Cardiac fibroblast (primary cell): ENCODE measurements around the gene LILRB1.

ENCODE experiments used
- DNase-seq, 2 donors: peaks; one replicate each; pipeline versions ENCODE4 v3.0.0 to v3.0.0-alpha.2; 2010; ENCODE audit warnings: low read depth in 2 of 2
- H3K4me3 ChIP-seq, 2 donors: replicated peaks in 1 of 2; 1 replicate in 1 of 2; 2 replicates in 1 of 2; pipeline ENCODE4 v1.5.1; 2011; ENCODE audit warnings: low read depth in 2 of 2, low read length in 2 of 2, mild to moderate bottlenecking in 2 of 2, moderate library complexity in 1 of 2
- CTCF ChIP-seq: IDR thresholded peaks from one replicate; pipeline ENCODE4 v1.5.1; 2011; ENCODE audit warnings: low read depth, mild to moderate bottlenecking, low read length, inconsistent platforms

Gene LILRB1

GRCh38 chr19:54606891-54607784, 23.1 kb upstream of the LILRB1 start:
- TF ChIP-seq CTCF = no peak
- no peak for DNase-seq
- H3K4me3 ChIP-seq = no peak overlapping the region

DNA sequence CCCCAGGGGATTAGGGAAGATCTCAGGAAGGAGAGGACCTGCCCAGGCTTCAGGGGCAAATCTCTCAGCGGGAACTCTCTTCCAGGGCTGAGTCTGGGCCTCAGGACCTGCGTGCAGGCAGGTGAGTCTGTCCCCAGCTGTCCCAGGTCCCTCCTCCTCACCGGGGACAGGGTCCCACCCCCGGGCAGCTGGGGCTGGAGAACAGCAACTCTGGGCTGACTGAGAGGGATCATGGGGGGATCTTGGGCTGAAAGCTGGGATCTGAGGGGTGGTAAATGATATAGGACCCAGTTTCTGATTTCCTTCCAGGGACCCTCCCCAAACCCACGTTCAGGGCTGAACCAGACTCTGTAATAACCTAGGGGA, 22.5 kb upstream of the LILRB1 start:
- TF ChIP-seq CTCF = no peak
- DNase-seq = no peak
- H3K4me3 ChIP-seq = no peak overlapping the region

DNA sequence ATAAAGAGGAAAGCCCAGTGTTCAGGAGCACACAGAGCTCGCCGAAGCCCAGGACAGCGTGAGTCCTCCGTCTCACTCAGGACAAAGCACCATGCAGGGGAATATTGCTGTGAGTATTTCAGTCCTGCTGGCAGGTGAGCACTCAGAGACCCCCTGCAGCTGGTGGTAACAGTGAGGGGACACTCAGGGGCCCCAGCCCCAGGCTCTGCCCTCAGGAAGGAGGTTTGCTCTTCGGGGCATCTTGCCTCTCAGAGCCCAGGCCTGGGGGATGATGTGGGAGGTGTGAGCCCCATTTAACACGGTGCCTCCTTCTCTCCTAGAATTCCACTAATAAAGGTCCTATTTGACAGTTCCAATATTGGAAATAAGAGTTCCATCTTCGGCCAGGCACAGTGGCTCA, 22.1 kb upstream of the LILRB1 start:
- no peak overlapping the region for H3K4me3 ChIP-seq

DNA sequence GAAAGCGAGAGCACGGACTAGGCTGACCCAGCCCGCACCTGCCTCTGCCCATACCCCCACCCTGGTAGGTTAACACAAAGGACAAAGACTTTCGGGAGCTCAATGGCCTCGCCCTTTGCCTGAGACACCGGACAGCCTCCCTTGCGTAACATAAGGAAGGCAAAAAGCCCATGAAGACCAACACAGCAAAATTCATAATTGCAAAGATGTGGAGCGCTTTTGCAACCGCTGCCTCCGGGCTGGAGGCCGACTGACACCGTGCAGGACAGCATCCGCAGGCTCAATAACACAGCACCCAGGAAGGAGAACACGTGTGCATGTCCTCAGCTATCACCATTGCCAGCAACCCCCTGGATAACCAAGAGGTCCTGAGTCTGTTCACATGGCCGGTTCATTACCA, 21.5 kb upstream of the LILRB1 start:
- no peak for DNase-seq
- TF ChIP-seq CTCF = no peak
- no peak overlapping the region for H3K4me3 ChIP-seq

More for the DNA sequence above, 22.1 kb upstream of the LILRB1 start:
- DNase-seq = no peak
- no peak for TF ChIP-seq CTCF

DNA sequence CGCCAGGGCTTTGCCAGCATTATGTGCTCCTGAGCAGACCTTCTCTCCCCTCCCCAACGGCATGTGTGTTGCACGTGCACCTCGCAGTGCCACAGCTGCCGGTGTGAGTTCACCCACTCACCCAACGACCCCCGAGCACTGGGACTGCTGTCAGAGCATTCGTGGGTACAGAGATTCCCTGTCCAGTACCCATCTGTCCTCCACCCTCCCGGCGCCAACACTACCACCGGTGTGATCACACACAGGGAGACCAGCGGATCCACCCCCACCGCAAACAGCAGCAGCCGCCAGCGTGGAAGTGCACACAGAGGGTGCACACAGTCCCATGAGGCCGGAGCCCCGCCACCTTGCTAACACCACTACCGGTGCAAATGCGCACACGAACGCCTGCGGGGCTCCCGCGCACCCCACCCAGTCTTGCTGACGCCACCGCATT, 20.9 kb upstream of the LILRB1 start:
- no peak for DNase-seq
- H3K4me3 ChIP-seq = no peak overlapping the region
- no peak for TF ChIP-seq CTCF

- TF ChIP-seq CTCF = no peak
- DNase-seq = no peak
- no peak overlapping the region for H3K4me3 ChIP-seq
Measured at GRCh38 chr19:54612428-54612827, 17.9 kb upstream of the LILRB1 start.
